NCI-H1694 (cell line): ENCODE results near the gene MERTK.
"Not testable (repeated sequence)": the region's sequence is repeated elsewhere in the genome, so short reads cannot be mapped to it uniquely, and the experiment has no call there.

Experiments
- DNase-seq: peaks from one replicate; lab custom pipeline; 2025; lab: John Stamatoyannopoulos, UW

The MERTK gene

GRCh38 chr2:111945444-111946293 is 47.3 kb downstream of the MERTK start:
- DNase-seq, result no peak

GRCh38 chr2:111946294-111947114 is 48.1 kb downstream of the MERTK start:
- DNase-seq, result no peak

GRCh38 chr2:111947219-111947618 is 48.8 kb downstream of the MERTK start:
- DNase-seq, result no peak

GRCh38 chr2:111948832-111949231 is 50.4 kb downstream of the MERTK start:
- DNase-seq, result no peak

- no peak for DNase-seq
These were observed 51.8 kb downstream of the MERTK start for GRCh38 chr2:111950236-111950635.

- no peak for DNase-seq
These were observed 53.1 kb downstream of the MERTK start for GRCh38 chr2:111951486-111951885.

- no peak for DNase-seq
These were observed 54.6 kb downstream of the MERTK start for GRCh38 chr2:111952871-111953452.

GRCh38 chr2:111954602-111955332 is 56.4 kb downstream of the MERTK start:
- no peak for DNase-seq

- DNase-seq, result no peak
These were observed 59.5 kb downstream of the MERTK start for GRCh38 chr2:111957872-111958354.

GRCh38 chr2:111958901-111959300 is 60.5 kb downstream of the MERTK start:
- no peak for DNase-seq

GRCh38 chr2:111961663-111962062 is 63.3 kb downstream of the MERTK start:
- DNase-seq, result no peak

GRCh38 chr2:111963086-111963485 is 64.7 kb downstream of the MERTK start:
- not testable (repeated sequence) for DNase-seq

- not testable (repeated sequence) for DNase-seq
These were observed 65.1 kb downstream of the MERTK start for GRCh38 chr2:111963508-111963907.

GRCh38 chr2:111965062-111965461 is 66.7 kb downstream of the MERTK start:
- no peak for DNase-seq

- DNase-seq, result no peak
These were observed 67.8 kb downstream of the MERTK start for GRCh38 chr2:111966241-111966640.

- no peak for DNase-seq
These were observed 68.6 kb downstream of the MERTK start for GRCh38 chr2:111967018-111967417.

GRCh38 chr2:111970453-111970852 is 72.0 kb downstream of the MERTK start:
- no peak for DNase-seq

GRCh38 chr2:111972955-111973565 is 74.7 kb downstream of the MERTK start:
- DNase-seq, result no peak

- DNase-seq, result no peak
These were observed 75.3 kb downstream of the MERTK start for GRCh38 chr2:111973701-111974100.

- no peak for DNase-seq
These were observed 76.7 kb downstream of the MERTK start for GRCh38 chr2:111975053-111975552.

GRCh38 chr2:111975819-111976218 is 77.4 kb downstream of the MERTK start:
- no peak for DNase-seq
